Mesendoderm (in vitro differentiated cells): ENCODE data around the gene GDF15. TPM values are rescaled to one million over a fixed set of nuclear protein-coding genes. Genes with fewer than 3 reads are reported as not detected.

Experiments
- DNase-seq: peaks from one replicate; pipeline ENCODE4 v3.0.0; 2013
- H2AK5ac ChIP-seq: 2 replicates; pipeline ENCODE4 v1.6.1; 2013; ENCODE audit warnings: low read length, inconsistent platforms
- H2BK120ac ChIP-seq: 2 replicates; pipeline ENCODE4 v1.6.1; 2013; ENCODE audit warnings: low read depth, mild to moderate bottlenecking, low read length, moderate library complexity, mixed read lengths
- H2BK15ac ChIP-seq: replicated peaks from 2 replicates; pipeline ENCODE4 v1.6.1; 2013; ENCODE audit warnings: low read depth, mild to moderate bottlenecking, moderate library complexity
- H2BK5ac ChIP-seq: 2 replicates; pipeline ENCODE4 v1.6.1; 2013; ENCODE audit warnings: low read length, inconsistent platforms
- H3K18ac ChIP-seq: 2 replicates; pipeline ENCODE4 v1.6.1; 2013; ENCODE audit warnings: mild to moderate bottlenecking, low read length, mixed read lengths
- H3K23ac ChIP-seq: one replicate; pipeline ENCODE4 v1.6.1; 2013; ENCODE audit warnings: low read length
- H3K27ac ChIP-seq: 2 replicates; pipeline ENCODE4 v1.5.1; 2013; ENCODE audit warnings: low read depth, mild to moderate bottlenecking, inconsistent platforms, low read length, moderate library complexity
- H3K27me3 ChIP-seq: 2 replicates; pipeline ENCODE4 v1.6.1; 2013; ENCODE audit warnings: low read length, control low read depth, mild to moderate bottlenecking, inconsistent platforms; ENCODE audit not compliant: insufficient read depth, poor library complexity
- H3K36me3 ChIP-seq: 2 replicates; pipeline ENCODE4 v1.6.1; 2013; ENCODE audit warnings: low read length, inconsistent platforms; ENCODE audit not compliant: control insufficient read depth, insufficient read depth
- H3K4ac ChIP-seq: one replicate; pipeline ENCODE4 v1.6.1; 2013; ENCODE audit warnings: low read depth, mild to moderate bottlenecking, low read length, moderate library complexity
- H3K4me1 ChIP-seq: 2 replicates; pipeline ENCODE4 v1.6.1; 2013; ENCODE audit warnings: low read depth, low read length, inconsistent platforms; ENCODE audit not compliant: control insufficient read depth
- H3K4me2 ChIP-seq: 2 replicates; pipeline ENCODE4 v1.6.1; 2013; ENCODE audit warnings: low read length
- H3K4me3 ChIP-seq: 2 replicates; pipeline ENCODE4 v1.5.1; 2013; ENCODE audit warnings: mild to moderate bottlenecking, low read length
- H3K56ac ChIP-seq: one replicate; pipeline ENCODE4 v1.6.1; 2013; ENCODE audit warnings: low read length
- H3K79me1 ChIP-seq: 2 replicates; pipeline ENCODE4 v1.6.1; 2013; ENCODE audit warnings: low read length, inconsistent platforms
- H3K79me2 ChIP-seq: 2 replicates; pipeline ENCODE4 v1.6.1; 2013; ENCODE audit warnings: mild to moderate bottlenecking, low read length; ENCODE audit not compliant: control insufficient read depth, insufficient read depth
- H3K9ac ChIP-seq: 2 replicates; pipeline ENCODE4 v1.6.1; 2013; ENCODE audit warnings: low read length, inconsistent platforms
- H4K5ac ChIP-seq: one replicate; pipeline ENCODE4 v1.6.1; 2013; ENCODE audit warnings: low read length
- H4K8ac ChIP-seq: one replicate; pipeline ENCODE4 v1.6.1; 2013; ENCODE audit warnings: low read depth, mild to moderate bottlenecking, control low read depth, low read length, moderate library complexity
- WGBS: extraction: QIAGEN DNeasy Blood & Tissue Kit; methylation state at CpG from one replicate; pipeline ENCODE4 v1.1.7; 2013; ENCODE audit warnings: low lambda C conversion rate, missing lambda C conversion rate; ENCODE audit not compliant: insufficient coverage; ENCODE audit errors: extremely low coverage; 5-methylcytosine and 5-hydroxymethylcytosine counted together
- polyA plus RNA-seq, 2 experiments: library from polyadenylated mRNA; stranded (reverse); fragments of 200-250 nt; gene quantifications; one replicate each; pipeline ENCODE4 v1.2.3, GENCODE V29; 2013

Gene GDF15
- polyA plus RNA-seq (2013, experiment 1 of 2), result 2.1 TPM
- polyA plus RNA-seq (2013, experiment 2 of 2), result 1.8 TPM

- no peak within 1 kb of the TSS for H4K8ac ChIP-seq
- no peaks in the 10 kb centered on the region for H3K27me3 ChIP-seq
- no peak within 1 kb of the TSS for H3K23ac ChIP-seq
- no peaks in the 10 kb centered on the region for H3K4me1 ChIP-seq
- no peak within 1 kb of the TSS for H2BK5ac ChIP-seq
- no peaks in the 10 kb centered on the region for H3K79me2 ChIP-seq
- peak within 1 kb of the TSS; percentile 63 for H3K56ac ChIP-seq
- H2AK5ac ChIP-seq, result no peak within 1 kb of the TSS
- no peak within 1 kb of the TSS for H3K4ac ChIP-seq
- no peak within 1 kb of the TSS for H2BK15ac ChIP-seq
- no peak within 1 kb of the TSS for H4K5ac ChIP-seq
- whole genome bisulfite sequencing, result no CpG with 5 or more reads among the region's 33 CpGs
- H3K18ac ChIP-seq, result peak within 1 kb of the TSS; percentile 8
- no peak within 1 kb of the TSS for H3K4me2 ChIP-seq
- H3K79me1 ChIP-seq, result no peaks in the 10 kb centered on the region
- H3K27ac ChIP-seq, result no peak within 1 kb of the TSS
- no peak within 1 kb of the TSS for H3K4me3 ChIP-seq
- no peak within 1 kb of the TSS for H2BK120ac ChIP-seq
- H3K9ac ChIP-seq, result peak within 1 kb of the TSS; percentile 37
- no peaks in the 10 kb centered on the region for H3K36me3 ChIP-seq
- peak; percentile 66 for DNase-seq
Observed at GRCh38 chr19:18385675-18386542, at the start of gene GDF15. Gene GDF15 (plus strand): TSS chr19:18386158. CDS start chr19:18386190, 32 bp downstream.

GRCh38 chr19:18338541-18338940 is 47.4 kb upstream of the GDF15 start:
- H3K4ac ChIP-seq, result no peak overlapping the region
- H3K36me3 ChIP-seq, result no peaks in the 10 kb centered on the region
- H3K4me2 ChIP-seq, result no peak overlapping the region
- H3K27ac ChIP-seq, result no peak overlapping the region
- H2AK5ac ChIP-seq, result no peak overlapping the region
- H3K23ac ChIP-seq, result no peak overlapping the region
- H3K79me2 ChIP-seq, result no peaks in the 10 kb centered on the region
- peaks cover 2% of the 10 kb centered on the region for H3K79me1 ChIP-seq
- H3K27me3 ChIP-seq, result no peaks in the 10 kb centered on the region
- no peak overlapping the region for H2BK120ac ChIP-seq
- H2BK15ac ChIP-seq, result no peak overlapping the region
- H2BK5ac ChIP-seq, result no peak overlapping the region
- no peak overlapping the region for H4K8ac ChIP-seq
- no peak overlapping the region for H3K9ac ChIP-seq
- peaks cover 7% of the 10 kb centered on the region for H3K4me1 ChIP-seq
- no CpG with 5 or more reads among the region's 9 CpGs for WGBS
- no peak for DNase-seq
- H3K18ac ChIP-seq, result no peak overlapping the region
- no peak overlapping the region for H3K56ac ChIP-seq
- no peak overlapping the region for H4K5ac ChIP-seq
- H3K4me3 ChIP-seq, result no peak overlapping the region

GRCh38 chr19:18339723-18340122 is 46.2 kb upstream of the GDF15 start:
- Histone ChIP-seq H3K4me2 (no peak overlapping the region), H3K79me2 (no peaks in the 10 kb centered on the region), H3K27ac (no peak overlapping the region), H4K5ac (no peak overlapping the region), H3K4me1 (peaks cover 7% of the 10 kb centered on the region), H3K36me3 (no peaks in the 10 kb centered on the region), H3K18ac (no peak overlapping the region), H3K56ac (peak overlapping the region; percentile 58), H4K8ac (no peak overlapping the region), H3K4me3 (no peak overlapping the region), H2BK120ac (no peak overlapping the region), H2BK15ac (no peak overlapping the region), H3K27me3 (no peaks in the 10 kb centered on the region), H3K79me1 (peaks cover 2% of the 10 kb centered on the region), H3K9ac (peak overlapping the region; percentile 19), H2AK5ac (no peak overlapping the region), H3K23ac (no peak overlapping the region), H2BK5ac (no peak overlapping the region), H3K4ac (no peak overlapping the region)
- DNase-seq, result peak; percentile 94
- WGBS, result no CpG with 5 or more reads among the region's 6 CpGs

GRCh38 chr19:18340190-18340989 is 45.6 kb upstream of the GDF15 start, which contains the start of gene PGPEP1:
Gene PGPEP1 (plus strand): TSS chr19:18340598. CDS start chr19:18340682, 84 bp downstream.
- H3K79me1 ChIP-seq, result peaks cover 2% of the 10 kb centered on the region
- H2BK120ac ChIP-seq, result no peak within 1 kb of the TSS
- no CpG with 5 or more reads among the region's 69 CpGs for WGBS
- H4K8ac ChIP-seq, result no peak within 1 kb of the TSS
- peak within 1 kb of the TSS; percentile 66 for H3K9ac ChIP-seq
- DNase-seq, result peak; percentile 80
- H3K4me2 ChIP-seq, result peak within 1 kb of the TSS; percentile 97
- H3K23ac ChIP-seq, result no peak within 1 kb of the TSS
- no peak within 1 kb of the TSS for H2BK15ac ChIP-seq
- H3K79me2 ChIP-seq, result no peaks in the 10 kb centered on the region
- peaks cover 7% of the 10 kb centered on the region for H3K4me1 ChIP-seq
- no peak within 1 kb of the TSS for H2AK5ac ChIP-seq
- H2BK5ac ChIP-seq, result no peak within 1 kb of the TSS
- H3K18ac ChIP-seq, result no peak within 1 kb of the TSS
- H3K36me3 ChIP-seq, result no peaks in the 10 kb centered on the region
- H3K27ac ChIP-seq, result peak within 1 kb of the TSS; percentile 43
- no peak within 1 kb of the TSS for H3K4ac ChIP-seq
- H3K4me3 ChIP-seq, result peak within 1 kb of the TSS; percentile 56
- H3K27me3 ChIP-seq, result no peaks in the 10 kb centered on the region
- H3K56ac ChIP-seq, result peak within 1 kb of the TSS; percentile 83
- H4K5ac ChIP-seq, result no peak within 1 kb of the TSS

GRCh38 chr19:18340990-18341868 is 44.7 kb upstream of the GDF15 start:
- Histone ChIP-seq H3K36me3 (no peaks in the 10 kb centered on the region), H2BK120ac (no peak overlapping the region), H3K9ac (peak overlapping the region; percentile 66), H3K27me3 (no peaks in the 10 kb centered on the region), H3K56ac (peak overlapping the region; percentile 83), H3K4ac (no peak overlapping the region), H3K23ac (no peak overlapping the region), H2BK15ac (no peak overlapping the region), H4K8ac (no peak overlapping the region), H3K79me2 (no peaks in the 10 kb centered on the region), H3K18ac (no peak overlapping the region), H3K79me1 (peaks cover 2% of the 10 kb centered on the region), H3K4me2 (peak overlapping the region; percentile 97), H2AK5ac (no peak overlapping the region), H2BK5ac (no peak overlapping the region), H3K27ac (peak overlapping the region; percentile 43), H3K4me3 (peak overlapping the region; percentile 56), H3K4me1 (peaks cover 10% of the 10 kb centered on the region), H4K5ac (no peak overlapping the region)
- peak; percentile 45 for DNase-seq
- no CpG with 5 or more reads among the region's 18 CpGs for WGBS
